SK-N-SH treated with all-trans-retinoic acid at 6 μM for 48 hours (cell line): ENCODE results near the gene CD8B2.
"Not testable (repeated sequence)": the region's sequence is repeated elsewhere in the genome, so short reads cannot be mapped to it uniquely, and the experiment has no call there.

Experiments
- ATAC-seq: fragments of 200-7000 bp; cut with Tn5 transposase; 3 replicates; pipeline ENCODE4 v1.9.1; 2020; ENCODE audit warnings: mild to moderate bottlenecking, moderate library complexity
- ARNTL ChIP-seq: fragments of 450-650 bp; formaldehyde crosslinking; IDR thresholded peaks from 2 replicates; pipeline ENCODE4 v1.5.0; 2020; ENCODE audit warnings: low read depth, mild to moderate bottlenecking, moderate library complexity, borderline replicate concordance
- BACH2 ChIP-seq: fragments of 250-450 bp; sonication (Bioruptor Pico); IDR thresholded peaks from 2 replicates; pipeline ENCODE4 v1.9.0; 2021; ENCODE audit warnings: mild to moderate bottlenecking, borderline replicate concordance
- CSDC2 ChIP-seq: fragments of 250-450 bp; sonication (Bioruptor Pico); IDR thresholded peaks from 2 replicates; pipeline ENCODE4 v1.5.0; 2020; ENCODE audit warnings: mild to moderate bottlenecking, moderate library complexity
- GLIS3 ChIP-seq: fragments of 250-450 bp; sonication (Bioruptor Pico); IDR thresholded peaks from 2 replicates; pipeline ENCODE4 v1.5.0; 2020; ENCODE audit warnings: mild to moderate bottlenecking, moderate library complexity
- ISL1 ChIP-seq: fragments of 250-450 bp; sonication (Bioruptor Pico); IDR thresholded peaks from 2 replicates; pipeline ENCODE4 v2.1.2; 2022; ENCODE audit warnings: mild to moderate bottlenecking, moderate library complexity
- OSR1 ChIP-seq: fragments of 250-450 bp; sonication (Bioruptor Pico); IDR thresholded peaks from 2 replicates; pipeline ENCODE4 v1.8.0; 2022; ENCODE audit warnings: moderate library complexity, mild to moderate bottlenecking, inconsistent platforms
- PATZ1 ChIP-seq: fragments of 250-450 bp; sonication (Bioruptor Pico); IDR thresholded peaks from 2 replicates; pipeline ENCODE4 v1.8.0; 2020; ENCODE audit warnings: mild to moderate bottlenecking, moderate library complexity, borderline replicate concordance
- PPARA ChIP-seq: fragments of 250-450 bp; sonication (Bioruptor Pico); IDR thresholded peaks from 2 replicates; pipeline ENCODE4 v1.5.0; 2020; ENCODE audit warnings: mild to moderate bottlenecking, borderline replicate concordance
- RARB ChIP-seq: fragments of 250-450 bp; sonication (Bioruptor Pico); IDR thresholded peaks from 2 replicates; pipeline ENCODE4 v1.8.0; 2021; ENCODE audit warnings: mild to moderate bottlenecking, moderate library complexity
- TCF4 ChIP-seq: fragments of 250-450 bp; sonication (Bioruptor Pico); IDR thresholded peaks from 2 replicates; pipeline ENCODE4 v1.8.0; 2021; ENCODE audit warnings: mild to moderate bottlenecking, moderate library complexity, borderline replicate concordance
- TOX ChIP-seq: fragments of 250-450 bp; sonication (Bioruptor Pico); IDR thresholded peaks from 2 replicates; pipeline ENCODE4 v1.8.0; 2021; ENCODE audit warnings: mild to moderate bottlenecking, moderate library complexity, borderline replicate concordance
- ZC3H10 ChIP-seq: fragments of 250-450 bp; sonication (Bioruptor Pico); IDR thresholded peaks from 2 replicates; pipeline ENCODE4 v1.5.1; 2021; ENCODE audit warnings: mild to moderate bottlenecking, moderate library complexity
- ZFP3 ChIP-seq: fragments of 250-450 bp; sonication (Bioruptor Pico); IDR thresholded peaks from 2 replicates; pipeline ENCODE4 v1.5.0; 2020; ENCODE audit warnings: mild to moderate bottlenecking, moderate library complexity
- ZFP30 ChIP-seq: fragments of 450-650 bp; formaldehyde crosslinking; IDR thresholded peaks from 2 replicates; pipeline ENCODE4 v1.5.0; 2022; ENCODE audit warnings: mild to moderate bottlenecking, moderate library complexity
- ZNF565 ChIP-seq: fragments of 450-650 bp; formaldehyde crosslinking; conservative IDR thresholded peaks from 2 replicates; pipeline ENCODE4 v1.5.0; 2020; ENCODE audit warnings: low read depth, mild to moderate bottlenecking, moderate library complexity
- ZNF70 ChIP-seq: fragments of 450-650 bp; formaldehyde crosslinking; IDR thresholded peaks from 2 replicates; pipeline ENCODE4 v1.5.0; 2020; ENCODE audit warnings: mild to moderate bottlenecking, moderate library complexity
- ZNF8 ChIP-seq: fragments of 450-650 bp; formaldehyde crosslinking; IDR thresholded peaks from 2 replicates; pipeline ENCODE4 v1.5.0; 2020; ENCODE audit warnings: mild to moderate bottlenecking, moderate library complexity
- TF ChIP-seq, protein P1 (sequence below): fragments of 250-450 bp; sonication (Bioruptor Pico); IDR thresholded peaks from 2 replicates; pipeline ENCODE4 v1.5.0; 2020; ENCODE audit warnings: mild to moderate bottlenecking, moderate library complexity
- TF ChIP-seq, protein P2 (sequence below): fragments of 250-450 bp; sonication (Bioruptor Pico); IDR thresholded peaks from 2 replicates; pipeline ENCODE4 v1.5.1; 2020; ENCODE audit warnings: low read depth, mild to moderate bottlenecking, moderate library complexity

CD8B2 gene

DNA sequence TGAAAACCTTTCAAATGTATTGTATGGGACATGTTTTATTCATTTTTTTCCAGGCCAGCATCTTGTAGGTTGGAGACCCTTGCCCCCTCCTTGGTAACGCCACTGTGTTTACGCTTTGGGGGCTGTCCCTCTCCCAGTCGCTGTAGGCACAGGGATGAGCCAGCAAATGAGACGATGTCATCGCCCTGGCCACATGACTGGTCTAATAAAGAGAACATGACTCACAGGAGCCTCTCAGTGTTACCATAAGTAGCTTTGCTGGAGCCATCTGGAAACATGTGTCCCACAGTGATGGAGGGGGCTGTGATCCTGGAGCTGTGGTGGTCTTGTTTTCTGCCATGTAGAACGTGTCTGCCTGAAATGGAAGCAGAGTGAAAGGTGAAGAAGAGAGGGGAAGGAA lies 78.9 kb downstream of the CD8B2 start:
- no peak for TF ChIP-seq PATZ1 (CRISPR knock-in tag)
- TF ChIP-seq, protein P1, sequence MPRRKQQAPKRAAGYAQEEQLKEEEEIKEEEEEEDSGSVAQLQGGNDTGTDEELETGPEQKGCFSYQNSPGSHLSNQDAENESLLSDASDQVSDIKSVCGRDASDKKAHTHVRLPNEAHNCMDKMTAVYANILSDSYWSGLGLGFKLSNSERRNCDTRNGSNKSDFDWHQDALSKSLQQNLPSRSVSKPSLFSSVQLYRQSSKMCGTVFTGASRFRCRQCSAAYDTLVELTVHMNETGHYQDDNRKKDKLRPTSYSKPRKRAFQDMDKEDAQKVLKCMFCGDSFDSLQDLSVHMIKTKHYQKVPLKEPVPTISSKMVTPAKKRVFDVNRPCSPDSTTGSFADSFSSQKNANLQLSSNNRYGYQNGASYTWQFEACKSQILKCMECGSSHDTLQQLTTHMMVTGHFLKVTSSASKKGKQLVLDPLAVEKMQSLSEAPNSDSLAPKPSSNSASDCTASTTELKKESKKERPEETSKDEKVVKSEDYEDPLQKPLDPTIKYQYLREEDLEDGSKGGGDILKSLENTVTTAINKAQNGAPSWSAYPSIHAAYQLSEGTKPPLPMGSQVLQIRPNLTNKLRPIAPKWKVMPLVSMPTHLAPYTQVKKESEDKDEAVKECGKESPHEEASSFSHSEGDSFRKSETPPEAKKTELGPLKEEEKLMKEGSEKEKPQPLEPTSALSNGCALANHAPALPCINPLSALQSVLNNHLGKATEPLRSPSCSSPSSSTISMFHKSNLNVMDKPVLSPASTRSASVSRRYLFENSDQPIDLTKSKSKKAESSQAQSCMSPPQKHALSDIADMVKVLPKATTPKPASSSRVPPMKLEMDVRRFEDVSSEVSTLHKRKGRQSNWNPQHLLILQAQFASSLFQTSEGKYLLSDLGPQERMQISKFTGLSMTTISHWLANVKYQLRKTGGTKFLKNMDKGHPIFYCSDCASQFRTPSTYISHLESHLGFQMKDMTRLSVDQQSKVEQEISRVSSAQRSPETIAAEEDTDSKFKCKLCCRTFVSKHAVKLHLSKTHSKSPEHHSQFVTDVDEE (CRISPR knock-in tag) = no peak
- no peak for TF ChIP-seq ISL1 (CRISPR knock-in tag)
- TF ChIP-seq, protein P2, sequence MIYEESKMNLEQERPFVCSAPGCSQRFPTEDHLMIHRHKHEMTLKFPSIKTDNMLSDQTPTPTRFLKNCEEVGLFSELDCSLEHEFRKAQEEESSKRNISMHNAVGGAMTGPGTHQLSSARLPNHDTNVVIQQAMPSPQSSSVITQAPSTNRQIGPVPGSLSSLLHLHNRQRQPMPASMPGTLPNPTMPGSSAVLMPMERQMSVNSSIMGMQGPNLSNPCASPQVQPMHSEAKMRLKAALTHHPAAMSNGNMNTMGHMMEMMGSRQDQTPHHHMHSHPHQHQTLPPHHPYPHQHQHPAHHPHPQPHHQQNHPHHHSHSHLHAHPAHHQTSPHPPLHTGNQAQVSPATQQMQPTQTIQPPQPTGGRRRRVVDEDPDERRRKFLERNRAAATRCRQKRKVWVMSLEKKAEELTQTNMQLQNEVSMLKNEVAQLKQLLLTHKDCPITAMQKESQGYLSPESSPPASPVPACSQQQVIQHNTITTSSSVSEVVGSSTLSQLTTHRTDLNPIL (CRISPR knock-in tag) = no peak
- TF ChIP-seq ZNF70 (CRISPR knock-in tag) = no peak
- no peak for TF ChIP-seq OSR1 (CRISPR knock-in tag)
- no peak for TF ChIP-seq ZFP3
- TF ChIP-seq RARB (CRISPR knock-in tag) = no peak
- no peak for TF ChIP-seq ZFP30
- no peak for TF ChIP-seq TCF4 (CRISPR knock-in tag)
- ATAC-seq = no peak

GRCh38 chr2:106566484-106566883 lies 79.3 kb downstream of the CD8B2 start:
- not testable (repeated sequence) for ATAC-seq

GRCh38 chr2:106570316-106570715 lies 83.2 kb downstream of the CD8B2 start:
- no peak for ATAC-seq
- TF ChIP-seq OSR1 (CRISPR knock-in tag) (no peak), GLIS3 (CRISPR knock-in tag) (no peak), ZNF565 (CRISPR knock-in tag) (no peak), ZFP30 (no peak), ARNTL (CRISPR knock-in tag) (no peak), TOX (CRISPR knock-in tag) (no peak), CSDC2 (no peak), BACH2 (CRISPR knock-in tag) (no peak), PPARA (CRISPR knock-in tag) (no peak), ZNF8 (no peak), PATZ1 (CRISPR knock-in tag) (no peak), ISL1 (CRISPR knock-in tag) (no peak), ZC3H10 (CRISPR knock-in tag) (no peak), RARB (CRISPR knock-in tag) (no peak), TCF4 (CRISPR knock-in tag) (no peak)
- TF ChIP-seq, protein P2 (CRISPR knock-in tag) = no peak
- TF ChIP-seq, protein P1 (CRISPR knock-in tag) = no peak
